HG03439 (cell line): ENCODE results near the gene CWC22.
"Not testable (repeated sequence)": the region's sequence is repeated elsewhere in the genome, so short reads cannot be mapped to it uniquely, and the experiment has no call there.

Source experiments
- ATAC-seq: cut with Tn5 transposase; IDR thresholded peaks from one replicate; pipeline ENCODE4 v1.9.1; 2021; ENCODE audit warnings: mild to moderate bottlenecking, moderate library complexity; ENCODE audit not compliant: unreplicated experiment

The CWC22 gene

GRCh38 chr2:180003559-180003958, 3.5 kb downstream of the CWC22 start:
- no peak for ATAC-seq

- no peak for ATAC-seq
These were observed 4.0 kb downstream of the CWC22 start for GRCh38 chr2:180003073-180003472.

GRCh38 chr2:180002198-180002770, 4.8 kb downstream of the CWC22 start:
- no peak for ATAC-seq

- no peak for ATAC-seq
These were observed 5.4 kb downstream of the CWC22 start for GRCh38 chr2:180001726-180002125.

GRCh38 chr2:180000434-180000833, 6.7 kb downstream of the CWC22 start:
- ATAC-seq, result no peak

- ATAC-seq, result no peak
These were observed 8.1 kb downstream of the CWC22 start for GRCh38 chr2:179999000-179999399.

GRCh38 chr2:179995741-179996515, 11.2 kb downstream of the CWC22 start:
- ATAC-seq, result no peak

GRCh38 chr2:179991344-179991743, 15.8 kb downstream of the CWC22 start:
- ATAC-seq, result no peak

- no peak for ATAC-seq
These were observed 16.3 kb downstream of the CWC22 start for GRCh38 chr2:179990676-179991317.

- ATAC-seq, result no peak
These were observed 19.2 kb downstream of the CWC22 start for GRCh38 chr2:179987916-179988315.

GRCh38 chr2:179985163-179985820, 21.8 kb downstream of the CWC22 start:
- ATAC-seq, result peak; percentile 97

GRCh38 chr2:179983250-179983932, 23.7 kb downstream of the CWC22 start:
- no peak for ATAC-seq

- no peak for ATAC-seq
These were observed 26.0 kb downstream of the CWC22 start for GRCh38 chr2:179981085-179981484.

- no peak for ATAC-seq
These were observed 32.3 kb downstream of the CWC22 start for GRCh38 chr2:179974761-179975160.

- no peak for ATAC-seq
These were observed 40.2 kb downstream of the CWC22 start for GRCh38 chr2:179966778-179967394.

GRCh38 chr2:179965291-179966258, 41.5 kb downstream of the CWC22 start:
- ATAC-seq, result no peak

GRCh38 chr2:179963626-179964025, 43.5 kb downstream of the CWC22 start:
- ATAC-seq, result no peak

GRCh38 chr2:179958251-179958650, 48.8 kb downstream of the CWC22 start:
- ATAC-seq, result not testable (repeated sequence)

- ATAC-seq, result no peak
These were observed 53.1 kb downstream of the CWC22 start for GRCh38 chr2:179954026-179954425.
